Esophagus squamous epithelium (tissue), 4 donors: Measurements from ENCODE around the gene SPECC1.
"Not testable (repeated sequence)": the region's sequence is repeated elsewhere in the genome, so short reads cannot be mapped to it uniquely, and the experiment has no call there.

Experiments used
- CTCF ChIP-seq, 6 experiments: fragments of 450-650 bp in 4 of 6; fragments of 200-600 bp in 2 of 6; sonication (generic) in 2 of 6; IDR thresholded peaks; one replicate each; pipeline ENCODE4 v1.5.1; 2016 to 2019; ENCODE audit warnings: antibody characterized with exemption in 6 of 6, mild to moderate bottlenecking in 4 of 6, moderate library complexity in 4 of 6
- POLR2A ChIP-seq, 4 donors: fragments of 450-650 bp; IDR thresholded peaks; one replicate each; pipeline ENCODE4 v1.6.1; 2017; ENCODE audit warnings: antibody characterized with exemption in 4 of 4, mild to moderate bottlenecking in 4 of 4, moderate library complexity in 3 of 4

- TF ChIP-seq POLR2A, CTCF (IDR thresholded peaks at IDR 0.05): not testable (repeated sequence)
Observed at GRCh38 chr17:20263115-20263433, 253.9 kb downstream of the SPECC1 start.
